Mesodermal cell (in vitro differentiated cells): ENCODE results near the gene ZNF646. TPM values are rescaled to one million over a fixed set of nuclear protein-coding genes. Genes with fewer than 3 reads are reported as not detected.

Experiments used
- H3K27ac ChIP-seq: 2 replicates; pipeline ENCODE4 v1.7.0; 2013; ENCODE audit warnings: mild to moderate bottlenecking, low read depth, low read length, moderate library complexity; ENCODE audit not compliant: severe bottlenecking
- H3K36me3 ChIP-seq: 2 replicates; pipeline ENCODE4 v1.7.1; 2013; ENCODE audit warnings: mild to moderate bottlenecking, low read length, moderate library complexity; ENCODE audit not compliant: control insufficient read depth, insufficient read depth
- H3K4me1 ChIP-seq: one replicate; pipeline ENCODE4 v1.7.1; 2013; ENCODE audit warnings: mild to moderate bottlenecking, low read length; ENCODE audit not compliant: insufficient read depth, control insufficient read depth, poor library complexity, severe bottlenecking
- H3K4me3 ChIP-seq: 2 replicates; pipeline ENCODE4 v1.7.0; 2013; ENCODE audit warnings: low read length, control low read depth, mild to moderate bottlenecking; ENCODE audit not compliant: insufficient read depth, poor library complexity, severe bottlenecking; ENCODE audit errors: extremely low read depth
- H3K9me3 ChIP-seq: 2 replicates; pipeline ENCODE4 v1.7.1; 2013; ENCODE audit warnings: mild to moderate bottlenecking, low read length, moderate library complexity; ENCODE audit not compliant: control insufficient read depth
- WGBS, 2 experiments: methylation state at CpG; one replicate each; pipeline ENCODE4 v1.1.5; 2013; ENCODE audit warnings: missing lambda C conversion rate in 2 of 2; ENCODE audit not compliant: insufficient coverage in 2 of 2; 5-methylcytosine and 5-hydroxymethylcytosine counted together
- polyA plus RNA-seq, 2 experiments: library from polyadenylated mRNA; stranded (reverse); fragments of 50-300 nt; gene quantifications; one replicate each; pipeline ENCODE4 v1.2.3, GENCODE V29; 2013

ZNF646 gene
- 12.7 TPM for polyA plus RNA-seq (2013, experiment 1 of 2)
- polyA plus RNA-seq (2013, experiment 2 of 2), result 10.5 TPM

- 0 to 1% methylated on average over 32 to 38 of the region's 48 CpGs for WGBS, 2 experiments
Measured at GRCh38 chr16:31073970-31074813, at the start of gene ZNF646, which contains the start of gene ZNF668. ZNF646 (plus strand) TSS chr16:31074422; CDS start chr16:31076325, 1,903 bp downstream. ZNF668 (minus strand) TSS chr16:31074240; CDS start chr16:31064459, 9,781 bp downstream.

GRCh38 chr16:31025339-31025738, 48.9 kb upstream of the ZNF646 start:
- H3K4me3 ChIP-seq, result no peak overlapping the region
- H3K36me3 ChIP-seq, result no peaks in the 10 kb centered on the region
- no peak overlapping the region for H3K27ac ChIP-seq
- no peaks in the 10 kb centered on the region for H3K9me3 ChIP-seq
- no peaks in the 10 kb centered on the region for H3K4me1 ChIP-seq
- 87 to 91% methylated on average over 5 of the region's 5 CpGs for WGBS, 2 experiments

More at GRCh38 chr16:31073970-31074813, at the start of gene ZNF646, which contains the start of gene ZNF668:
- Histone ChIP-seq H3K4me3 (peak within 1 kb of the TSS; percentile 59), H3K36me3 (peaks cover 35% of the 10 kb centered on the region), H3K9me3 (no peaks in the 10 kb centered on the region), H3K4me1 (no peaks in the 10 kb centered on the region), H3K27ac (peak within 1 kb of the TSS; percentile 93)

DNA sequence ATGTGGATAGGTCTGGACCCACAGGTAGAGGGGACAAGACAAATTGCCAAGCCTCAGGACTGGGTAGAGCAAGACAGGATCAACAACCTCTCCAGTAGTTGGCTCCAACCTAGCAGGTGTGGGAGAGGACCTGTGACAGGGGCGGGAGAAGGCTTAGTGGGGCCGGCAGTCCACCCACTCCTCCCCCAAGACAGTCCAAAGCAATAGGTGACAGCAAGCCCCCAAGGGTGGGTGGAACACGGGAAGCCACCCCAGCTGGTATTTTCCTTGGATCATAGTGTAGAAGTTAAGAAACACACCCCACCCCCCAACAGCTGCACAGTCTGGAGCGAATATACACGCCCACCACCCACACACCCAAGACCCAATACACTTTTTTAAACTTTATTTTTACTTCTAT, 45.0 kb upstream of the ZNF646 start:
- Histone ChIP-seq H3K27ac (no peak overlapping the region), H3K4me3 (no peak overlapping the region), H3K36me3 (no peaks in the 10 kb centered on the region), H3K9me3 (no peaks in the 10 kb centered on the region), H3K4me1 (peaks cover 10% of the 10 kb centered on the region)
- WGBS, 2 experiments, result no CpG with 5 or more reads among the region's 5 CpGs

GRCh38 chr16:31031276-31031675, 42.9 kb upstream of the ZNF646 start:
- Histone ChIP-seq H3K4me3 (no peak overlapping the region), H3K36me3 (peaks cover 17% of the 10 kb centered on the region), H3K4me1 (peaks cover 10% of the 10 kb centered on the region), H3K27ac (no peak overlapping the region), H3K9me3 (no peaks in the 10 kb centered on the region)
- WGBS, 2 experiments, result 50 to 72% methylated on average over 1 to 2 of the region's 4 CpGs

GRCh38 chr16:31032736-31033708, 41.2 kb upstream of the ZNF646 start, which contains the start of gene STX4:
STX4 (plus strand) TSS chr16:31033558; CDS start chr16:31033806, 248 bp downstream.
- Histone ChIP-seq H3K4me3 (peak within 1 kb of the TSS; percentile 99), H3K27ac (peak within 1 kb of the TSS; percentile 83), H3K36me3 (peaks cover 23% of the 10 kb centered on the region), H3K9me3 (no peaks in the 10 kb centered on the region), H3K4me1 (peaks cover 10% of the 10 kb centered on the region)
- WGBS, 2 experiments, result 2 to 4% methylated on average over 55 to 72 of the region's 75 CpGs

DNA sequence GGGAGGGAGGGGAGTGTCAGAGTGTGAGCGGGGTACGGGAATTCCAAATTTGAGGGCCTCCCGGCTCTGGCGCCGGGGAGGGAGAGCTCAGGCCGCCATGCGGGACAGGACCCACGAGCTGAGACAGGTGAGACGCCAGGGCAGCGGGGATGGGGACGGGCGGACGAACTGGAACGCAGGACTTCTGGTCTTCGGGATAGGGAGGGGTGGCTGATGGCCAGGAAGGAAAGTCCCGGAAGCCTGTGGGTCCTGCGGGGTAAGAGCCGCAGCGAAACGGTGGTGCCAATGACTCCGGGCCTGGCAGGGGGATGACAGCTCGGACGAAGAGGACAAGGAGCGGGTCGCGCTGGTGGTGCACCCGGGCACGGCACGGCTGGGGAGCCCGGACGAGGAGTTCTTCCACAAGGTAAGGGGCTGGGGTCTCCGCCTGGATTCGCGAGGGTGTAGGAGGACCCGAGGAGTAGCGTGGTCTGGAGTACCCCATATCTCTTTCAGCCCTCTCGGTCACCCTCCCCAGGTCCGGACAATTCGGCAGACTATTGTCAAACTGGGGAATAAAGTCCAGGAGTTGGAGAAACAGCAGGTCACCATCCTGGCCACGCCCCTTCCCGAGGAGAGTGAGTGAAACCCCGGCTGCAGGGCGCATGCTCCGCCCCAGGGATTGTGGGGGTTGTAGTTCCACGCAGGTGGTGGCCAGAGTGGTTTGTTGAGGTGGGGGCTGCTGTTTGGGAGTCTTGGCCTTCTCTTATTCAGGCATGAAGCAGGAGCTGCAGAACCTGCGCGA, 40.3 kb upstream of the ZNF646 start:
- no peaks in the 10 kb centered on the region for H3K9me3 ChIP-seq
- peak overlapping the region; percentile 99 for H3K4me3 ChIP-seq
- H3K4me1 ChIP-seq, result peaks cover 10% of the 10 kb centered on the region
- 1% methylated on average over 37 to 40 of the region's 47 CpGs for WGBS, 2 experiments
- no peak overlapping the region for H3K27ac ChIP-seq
- peaks cover 26% of the 10 kb centered on the region for H3K36me3 ChIP-seq

DNA sequence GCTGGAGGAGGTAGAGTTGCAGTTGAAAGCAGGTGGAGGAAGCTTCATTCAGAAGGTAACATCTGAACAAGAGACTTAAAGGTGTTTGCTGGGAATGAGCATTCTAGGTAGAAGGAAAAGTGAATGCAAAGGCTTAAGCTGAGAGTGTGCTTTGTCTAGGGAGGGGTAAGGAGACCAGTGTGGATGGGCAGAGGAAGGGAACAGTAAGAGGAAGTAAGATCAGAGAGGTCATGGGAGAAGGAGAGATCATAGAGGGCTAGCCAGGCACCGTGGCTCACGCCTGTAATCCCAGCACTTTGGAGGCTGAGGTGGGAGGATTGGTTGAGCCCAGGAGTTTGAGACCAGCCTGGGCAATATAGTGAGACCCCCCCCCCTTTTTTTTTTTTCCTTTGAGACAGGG, 37.5 kb upstream of the ZNF646 start:
- no peaks in the 10 kb centered on the region for H3K9me3 ChIP-seq
- peaks cover 10% of the 10 kb centered on the region for H3K4me1 ChIP-seq
- WGBS, 2 experiments, result 70 to 82% methylated on average over 2 of the region's 2 CpGs
- H3K4me3 ChIP-seq, result no peak overlapping the region
- peaks cover 49% of the 10 kb centered on the region for H3K36me3 ChIP-seq
- no peak overlapping the region for H3K27ac ChIP-seq

- H3K4me3 ChIP-seq, result no peak overlapping the region
- 90 to 100% methylated on average over 2 of the region's 2 CpGs for WGBS, 2 experiments
- no peaks in the 10 kb centered on the region for H3K9me3 ChIP-seq
- no peak overlapping the region for H3K27ac ChIP-seq
- H3K4me1 ChIP-seq, result no peaks in the 10 kb centered on the region
- H3K36me3 ChIP-seq, result peaks cover 51% of the 10 kb centered on the region
Measured at GRCh38 chr16:31038993-31039392, 35.2 kb upstream of the ZNF646 start.

DNA sequence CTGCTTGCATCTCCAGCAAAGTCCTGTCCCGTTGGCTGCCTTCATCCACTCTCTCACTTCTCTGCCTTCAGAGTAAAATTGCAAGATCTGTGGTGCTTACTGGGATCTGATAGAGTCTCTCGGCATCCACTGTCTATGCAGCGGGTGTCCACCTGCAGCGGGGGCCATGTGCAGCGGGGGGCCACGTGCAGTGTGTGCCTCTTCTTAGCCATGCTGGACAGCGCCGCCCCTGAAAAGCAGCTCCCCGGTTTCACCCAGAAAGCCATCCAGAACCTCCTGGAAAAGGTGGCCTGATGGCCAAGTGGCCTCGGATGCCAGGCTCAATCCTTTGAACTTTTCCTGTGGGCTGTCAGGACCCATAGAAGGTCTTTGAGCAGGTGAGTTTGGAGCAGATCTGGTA, 31.4 kb upstream of the ZNF646 start:
- Histone ChIP-seq H3K27ac (no peak overlapping the region), H3K4me3 (no peak overlapping the region), H3K36me3 (peaks cover 29% of the 10 kb centered on the region), H3K4me1 (no peaks in the 10 kb centered on the region), H3K9me3 (no peaks in the 10 kb centered on the region)
- WGBS, 2 experiments, result 91 to 93% methylated on average over 9 of the region's 10 CpGs

GRCh38 chr16:31043352-31043751, 30.9 kb upstream of the ZNF646 start:
- WGBS, 2 experiments, result 83% methylated on average over 1 of the region's 1 CpG
- Histone ChIP-seq H3K4me1 (no peaks in the 10 kb centered on the region), H3K36me3 (peaks cover 29% of the 10 kb centered on the region), H3K4me3 (no peak overlapping the region), H3K27ac (no peak overlapping the region), H3K9me3 (no peaks in the 10 kb centered on the region)
